Peyer's patch (tissue), 4 donors: ENCODE results near the gene CBLIF.

Experiments used
- CTCF ChIP-seq, 6 experiments: fragments of 450-650 bp in 4 of 6; fragments of 200-600 bp in 2 of 6; sonication (generic) in 1 of 6; IDR thresholded peaks; one replicate each; pipeline ENCODE4 v1.5.1; 2017 to 2019; ENCODE audit warnings: antibody characterized with exemption in 6 of 6, mild to moderate bottlenecking in 3 of 6, moderate library complexity in 1 of 6
- POLR2A ChIP-seq, 2 donors: fragments of 450-650 bp; IDR thresholded peaks; one replicate each; pipeline ENCODE4 v1.5.1; 2017; ENCODE audit warnings: antibody characterized with exemption in 2 of 2, mild to moderate bottlenecking in 2 of 2, moderate library complexity in 2 of 2

GRCh38 chr11:59792507-59792906, 52.8 kb downstream of the CBLIF start:
- no peak for TF ChIP-seq CTCF (IDR thresholded peaks at IDR 0.05)
- no peak for TF ChIP-seq POLR2A (IDR thresholded peaks at IDR 0.05)
